HepG2 (cell line): Measurements from ENCODE around the gene MINDY1. TPM values are rescaled to one million over a fixed set of nuclear protein-coding genes. Genes with fewer than 3 reads are reported as not detected.

Experiments
- HNRNPL ChIP-seq: fragments of 200-400 bp; formaldehyde crosslinking; IDR thresholded peaks from 2 replicates; pipeline ENCODE4 v1.6.1; 2017; ENCODE audit warnings: mild to moderate bottlenecking, low read depth, low read length
- HNRNPLL ChIP-seq: fragments of 200-400 bp; formaldehyde crosslinking; IDR thresholded peaks from 2 replicates; pipeline ENCODE4 v1.6.1; 2017; ENCODE audit warnings: mild to moderate bottlenecking, low read depth, low read length; ENCODE audit not compliant: poor library complexity, severe bottlenecking
- NR2F1 ChIP-seq, 2 experiments: fragments of 450-650 bp in 1 of 2; formaldehyde crosslinking in 1 of 2; IDR thresholded peaks; 2 replicates each; pipeline versions ENCODE4 v1.5.0 to v1.6.1; 2016 to 2020; ENCODE audit warnings: mild to moderate bottlenecking in 1 of 2, missing compliant biosample characterization in 1 of 2, missing genetic modification reagents in 1 of 2, moderate library complexity in 1 of 2
- RXRB ChIP-seq: IDR thresholded peaks from 2 replicates; pipeline ENCODE4 v1.6.1; 2016; ENCODE audit warnings: borderline replicate concordance, missing genetic modification reagents, missing compliant biosample characterization
- SNAPC2 ChIP-seq: sonication (generic); formaldehyde crosslinking; IDR thresholded peaks from 2 replicates; pipeline ENCODE4 v1.8.1; 2022; ENCODE audit warnings: mild to moderate bottlenecking, missing genetic modification reagents
- TRIM24 ChIP-seq: sonication (generic); formaldehyde crosslinking; IDR thresholded peaks from 2 replicates; pipeline ENCODE4 v1.8.0; 2022; ENCODE audit warnings: mild to moderate bottlenecking, missing genetic modification reagents
- ZNF326 ChIP-seq: sonication (generic); formaldehyde crosslinking; IDR thresholded peaks from 2 replicates; pipeline ENCODE4 v1.4.0; 2020; ENCODE audit warnings: missing genetic modification reagents, borderline replicate concordance
- ZNF607 ChIP-seq: sonication (generic); formaldehyde crosslinking; IDR thresholded peaks from 2 replicates; pipeline ENCODE4 v1.5.1; 2020; ENCODE audit warnings: missing genetic modification reagents, mild to moderate bottlenecking, borderline replicate concordance
- ZNF776 ChIP-seq: sonication (generic); formaldehyde crosslinking; IDR thresholded peaks from 2 replicates; pipeline ENCODE4 v1.4.0; 2020; ENCODE audit warnings: mild to moderate bottlenecking, missing genetic modification reagents
- ZSCAN21 ChIP-seq: sonication (generic); formaldehyde crosslinking; IDR thresholded peaks from 2 replicates; pipeline ENCODE4 v1.8.0; 2022; ENCODE audit warnings: mild to moderate bottlenecking, missing genetic modification reagents, moderate library complexity, borderline replicate concordance
- polyA plus RNA-seq, 8 experiments: library from polyadenylated mRNA; depleted of rRNA in 3 of 8; stranded (reverse) in 7 of 8; unstranded in 1 of 8; fragments of >200 nt; fragmentation: Illumina TruSeq in 4 of 8; extraction: Trizol in 4 of 8; gene quantifications; 2 replicates each; pipeline versions ENCODE4 v1.2.1 to v1.2.3, GENCODE V29; 2011 to 2016; ENCODE audit warnings: low read depth in 4 of 8, missing spikeins in 1 of 8, mixed read lengths in 1 of 8; ENCODE audit not compliant: insufficient read depth in 1 of 8
- total RNA-seq, 5 experiments: library from RNA; depleted of rRNA; stranded (reverse); fragments of >200 nt; fragmentation: Illumina TruSeq; extraction: Trizol; gene quantifications; 2 replicates each; pipeline ENCODE4 v1.2.3, GENCODE V29; 2016; ENCODE audit warnings: low read depth in 1 of 5
- TF ChIP-seq, protein P1 (sequence below): sonication (generic); formaldehyde crosslinking; IDR thresholded peaks from 2 replicates; pipeline ENCODE4 v1.8.0; 2022; ENCODE audit warnings: missing genetic modification reagents, mild to moderate bottlenecking, inconsistent platforms, borderline replicate concordance
- TF ChIP-seq, protein P2 (sequence below): sonication (generic); formaldehyde crosslinking; conservative IDR thresholded peaks from 2 replicates; pipeline ENCODE4 v1.8.0; 2022; ENCODE audit warnings: missing genetic modification reagents
- TF ChIP-seq, protein P3 (sequence below): sonication (generic); formaldehyde crosslinking; IDR thresholded peaks from 2 replicates; pipeline ENCODE4 v1.5.1; 2020; ENCODE audit warnings: missing genetic modification reagents, mild to moderate bottlenecking, borderline replicate concordance
- TF ChIP-seq, protein P4 (sequence below): IDR thresholded peaks from 2 replicates; pipeline ENCODE4 v1.6.1; 2016; ENCODE audit warnings: low read depth, missing genetic modification reagents, missing compliant biosample characterization
- TF ChIP-seq, protein P5 (sequence below): IDR thresholded peaks from 2 replicates; pipeline ENCODE4 v1.6.1; 2016; ENCODE audit warnings: mild to moderate bottlenecking, missing biosample characterization, missing genetic modification reagents

Gene MINDY1
- total and polyA plus RNA-seq, 2 of the 13 experiments (the other 11 are each of a cell fraction or from before 2014, with no cell fraction given): 11.1 to 15.0 TPM

DNA sequence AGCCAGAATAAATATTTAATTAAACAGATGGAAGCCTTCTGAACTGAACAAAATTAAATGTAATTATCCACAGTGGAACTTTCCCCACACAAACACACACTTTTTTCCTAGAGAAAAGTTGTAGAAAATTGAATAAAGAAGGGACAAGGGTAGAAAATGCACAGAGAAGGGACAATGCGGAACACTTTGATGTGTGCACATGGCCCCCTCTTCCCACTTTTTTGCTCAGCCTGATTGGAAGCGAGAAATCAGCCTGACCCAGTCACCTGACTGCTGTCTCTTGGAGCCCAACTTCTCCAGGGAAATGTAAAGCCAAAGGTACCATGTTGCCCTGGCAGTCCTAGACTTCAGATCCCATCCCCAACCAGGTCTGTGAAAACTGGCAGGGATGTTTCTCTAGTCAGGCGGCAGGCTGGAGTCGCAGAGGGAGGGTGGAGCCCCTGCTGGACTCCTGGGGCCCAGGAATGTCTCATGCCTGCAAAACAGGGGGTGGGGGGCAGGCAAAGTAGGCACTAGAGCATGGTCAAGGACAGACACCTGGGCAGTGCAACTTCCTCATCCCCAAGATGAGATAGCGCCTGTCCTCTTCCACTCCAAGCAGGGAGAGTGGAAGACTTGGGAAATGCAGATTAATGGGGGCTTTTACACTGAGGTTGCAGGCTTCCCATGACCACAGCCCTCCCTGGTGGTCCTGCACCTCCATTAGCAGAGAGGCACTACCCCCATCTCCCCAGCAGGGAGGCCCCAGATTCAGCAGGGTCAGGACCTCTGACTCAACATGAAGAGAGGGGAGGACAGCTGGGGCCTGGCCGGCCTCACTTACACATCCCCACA, 34.9 kb downstream of the MINDY1 start (continued):
- TF ChIP-seq SNAPC2 (no peak), HNRNPL (no peak), ZNF607 (no peak), HNRNPLL (no peak), RXRB (CRISPR knock-in tag) (peak; percentile 49; the same call in 1 of the 2 replicates), ZNF326 (CRISPR knock-in tag) (no peak), NR2F1 (CRISPR knock-in tag; IDR thresholded peaks at IDR 0.05) (peak; percentile 63 to 80; a peak in 3 of 4 replicates), ZNF776 (CRISPR knock-in tag) (no peak), ZSCAN21 (CRISPR knock-in tag) (no peak), TRIM24 (CRISPR knock-in tag) (no peak)
- TF ChIP-seq, protein P1, sequence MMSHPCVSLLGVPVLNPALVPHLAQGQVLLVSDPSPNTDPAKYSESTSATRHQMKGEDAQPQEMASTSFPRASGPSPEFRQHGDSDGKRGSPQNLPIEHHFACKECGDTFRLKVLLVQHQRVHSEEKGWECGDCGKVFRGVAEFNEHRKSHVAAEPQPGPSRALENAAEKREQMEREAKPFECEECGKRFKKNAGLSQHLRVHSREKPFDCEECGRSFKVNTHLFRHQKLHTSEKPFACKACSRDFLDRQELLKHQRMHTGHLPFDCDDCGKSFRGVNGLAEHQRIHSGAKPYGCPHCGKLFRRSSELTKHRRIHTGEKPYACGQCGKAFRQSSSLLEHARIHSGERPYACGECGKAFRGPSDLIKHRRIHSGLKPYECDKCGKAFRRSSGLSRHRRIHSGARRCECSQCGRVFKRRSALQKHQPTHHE: no peak; the same call in 1 of the 2 replicates
- TF ChIP-seq, protein P2, sequence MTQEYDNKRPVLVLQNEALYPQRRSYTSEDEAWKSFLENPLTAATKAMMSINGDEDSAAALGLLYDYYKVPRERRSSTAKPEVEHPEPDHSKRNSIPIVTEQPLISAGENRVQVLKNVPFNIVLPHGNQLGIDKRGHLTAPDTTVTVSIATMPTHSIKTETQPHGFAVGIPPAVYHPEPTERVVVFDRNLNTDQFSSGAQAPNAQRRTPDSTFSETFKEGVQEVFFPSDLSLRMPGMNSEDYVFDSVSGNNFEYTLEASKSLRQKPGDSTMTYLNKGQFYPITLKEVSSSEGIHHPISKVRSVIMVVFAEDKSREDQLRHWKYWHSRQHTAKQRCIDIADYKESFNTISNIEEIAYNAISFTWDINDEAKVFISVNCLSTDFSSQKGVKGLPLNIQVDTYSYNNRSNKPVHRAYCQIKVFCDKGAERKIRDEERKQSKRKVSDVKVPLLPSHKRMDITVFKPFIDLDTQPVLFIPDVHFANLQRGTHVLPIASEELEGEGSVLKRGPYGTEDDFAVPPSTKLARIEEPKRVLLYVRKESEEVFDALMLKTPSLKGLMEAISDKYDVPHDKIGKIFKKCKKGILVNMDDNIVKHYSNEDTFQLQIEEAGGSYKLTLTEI (CRISPR knock-in tag): no peak
- TF ChIP-seq, protein P3, sequence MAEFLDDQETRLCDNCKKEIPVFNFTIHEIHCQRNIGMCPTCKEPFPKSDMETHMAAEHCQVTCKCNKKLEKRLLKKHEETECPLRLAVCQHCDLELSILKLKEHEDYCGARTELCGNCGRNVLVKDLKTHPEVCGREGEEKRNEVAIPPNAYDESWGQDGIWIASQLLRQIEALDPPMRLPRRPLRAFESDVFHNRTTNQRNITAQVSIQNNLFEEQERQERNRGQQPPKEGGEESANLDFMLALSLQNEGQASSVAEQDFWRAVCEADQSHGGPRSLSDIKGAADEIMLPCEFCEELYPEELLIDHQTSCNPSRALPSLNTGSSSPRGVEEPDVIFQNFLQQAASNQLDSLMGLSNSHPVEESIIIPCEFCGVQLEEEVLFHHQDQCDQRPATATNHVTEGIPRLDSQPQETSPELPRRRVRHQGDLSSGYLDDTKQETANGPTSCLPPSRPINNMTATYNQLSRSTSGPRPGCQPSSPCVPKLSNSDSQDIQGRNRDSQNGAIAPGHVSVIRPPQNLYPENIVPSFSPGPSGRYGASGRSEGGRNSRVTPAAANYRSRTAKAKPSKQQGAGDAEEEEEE: no peak
- TF ChIP-seq, protein P4, sequence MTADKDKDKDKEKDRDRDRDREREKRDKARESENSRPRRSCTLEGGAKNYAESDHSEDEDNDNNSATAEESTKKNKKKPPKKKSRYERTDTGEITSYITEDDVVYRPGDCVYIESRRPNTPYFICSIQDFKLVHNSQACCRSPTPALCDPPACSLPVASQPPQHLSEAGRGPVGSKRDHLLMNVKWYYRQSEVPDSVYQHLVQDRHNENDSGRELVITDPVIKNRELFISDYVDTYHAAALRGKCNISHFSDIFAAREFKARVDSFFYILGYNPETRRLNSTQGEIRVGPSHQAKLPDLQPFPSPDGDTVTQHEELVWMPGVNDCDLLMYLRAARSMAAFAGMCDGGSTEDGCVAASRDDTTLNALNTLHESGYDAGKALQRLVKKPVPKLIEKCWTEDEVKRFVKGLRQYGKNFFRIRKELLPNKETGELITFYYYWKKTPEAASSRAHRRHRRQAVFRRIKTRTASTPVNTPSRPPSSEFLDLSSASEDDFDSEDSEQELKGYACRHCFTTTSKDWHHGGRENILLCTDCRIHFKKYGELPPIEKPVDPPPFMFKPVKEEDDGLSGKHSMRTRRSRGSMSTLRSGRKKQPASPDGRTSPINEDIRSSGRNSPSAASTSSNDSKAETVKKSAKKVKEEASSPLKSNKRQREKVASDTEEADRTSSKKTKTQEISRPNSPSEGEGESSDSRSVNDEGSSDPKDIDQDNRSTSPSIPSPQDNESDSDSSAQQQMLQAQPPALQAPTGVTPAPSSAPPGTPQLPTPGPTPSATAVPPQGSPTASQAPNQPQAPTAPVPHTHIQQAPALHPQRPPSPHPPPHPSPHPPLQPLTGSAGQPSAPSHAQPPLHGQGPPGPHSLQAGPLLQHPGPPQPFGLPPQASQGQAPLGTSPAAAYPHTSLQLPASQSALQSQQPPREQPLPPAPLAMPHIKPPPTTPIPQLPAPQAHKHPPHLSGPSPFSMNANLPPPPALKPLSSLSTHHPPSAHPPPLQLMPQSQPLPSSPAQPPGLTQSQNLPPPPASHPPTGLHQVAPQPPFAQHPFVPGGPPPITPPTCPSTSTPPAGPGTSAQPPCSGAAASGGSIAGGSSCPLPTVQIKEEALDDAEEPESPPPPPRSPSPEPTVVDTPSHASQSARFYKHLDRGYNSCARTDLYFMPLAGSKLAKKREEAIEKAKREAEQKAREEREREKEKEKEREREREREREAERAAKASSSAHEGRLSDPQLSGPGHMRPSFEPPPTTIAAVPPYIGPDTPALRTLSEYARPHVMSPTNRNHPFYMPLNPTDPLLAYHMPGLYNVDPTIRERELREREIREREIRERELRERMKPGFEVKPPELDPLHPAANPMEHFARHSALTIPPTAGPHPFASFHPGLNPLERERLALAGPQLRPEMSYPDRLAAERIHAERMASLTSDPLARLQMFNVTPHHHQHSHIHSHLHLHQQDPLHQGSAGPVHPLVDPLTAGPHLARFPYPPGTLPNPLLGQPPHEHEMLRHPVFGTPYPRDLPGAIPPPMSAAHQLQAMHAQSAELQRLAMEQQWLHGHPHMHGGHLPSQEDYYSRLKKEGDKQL (CRISPR knock-in tag): no peak
- TF ChIP-seq, protein P5, sequence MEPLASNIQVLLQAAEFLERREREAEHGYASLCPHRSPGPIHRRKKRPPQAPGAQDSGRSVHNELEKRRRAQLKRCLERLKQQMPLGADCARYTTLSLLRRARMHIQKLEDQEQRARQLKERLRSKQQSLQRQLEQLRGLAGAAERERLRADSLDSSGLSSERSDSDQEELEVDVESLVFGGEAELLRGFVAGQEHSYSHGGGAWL (CRISPR knock-in tag): peak; percentile 36; the same call in 1 of the 2 replicates
